ENCODE data around the gene ELAVL3. TPM values are rescaled to one million over a fixed set of nuclear protein-coding genes. Genes with fewer than 3 reads are reported as not detected.
"Not testable (repeated sequence)": the region's sequence is repeated elsewhere in the genome, so short reads cannot be mapped to it uniquely, and the experiment has no call there.

Gene ELAVL3
- total RNA-seq, 1 donor from 2014 or later = 0.66 TPM

- H3K36me3 ChIP-seq = no peaks in the 10 kb centered on the region
- intact Hi-C loops (cut with micrococcal nuclease) = no loop called here
- TF ChIP-seq CTCF (IDR thresholded peaks at IDR 0.05; ENCODE audit: borderline replicate concordance) = no peak
Observed at GRCh38 chr19:11473725-11474124, 7.1 kb downstream of the ELAVL3 start.

GRCh38 chr19:11468266-11468845 lies 12.5 kb downstream of the ELAVL3 start:
- DNase-seq; intact Hi-C loops (cut with micrococcal nuclease); H3K9me3 ChIP-seq (replicated peaks); H3K36me3 ChIP-seq; H3K4me1 ChIP-seq; H3K4me3 ChIP-seq; H3K27ac ChIP-seq (replicated peaks): not testable (repeated sequence)
- peaks cover 28% of the 10 kb centered on the region for H3K27me3 ChIP-seq (ENCODE audit: low read depth)

More at GRCh38 chr19:11473725-11474124, 7.1 kb downstream of the ELAVL3 start:
- no peak overlapping the region for H3K27ac ChIP-seq (replicated peaks)
- no peaks in the 10 kb centered on the region for H3K9me3 ChIP-seq (replicated peaks)
- no peak overlapping the region for H3K4me3 ChIP-seq
- H3K27me3 ChIP-seq (ENCODE audit: low read depth) = peaks cover 26% of the 10 kb centered on the region
- DNase-seq = no peak
- peaks cover under 1% of the 10 kb centered on the region for H3K4me1 ChIP-seq

GRCh38 chr19:11465600-11465999 lies 15.2 kb downstream of the ELAVL3 start:
- H3K4me1 ChIP-seq = no peaks in the 10 kb centered on the region
- peaks cover 16% of the 10 kb centered on the region for H3K27me3 ChIP-seq (ENCODE audit: low read depth)
- intact Hi-C loops (cut with micrococcal nuclease) = no loop called here
- no peak for TF ChIP-seq CTCF (IDR thresholded peaks at IDR 0.05; ENCODE audit: borderline replicate concordance)
- no peak overlapping the region for H3K4me3 ChIP-seq
- H3K9me3 ChIP-seq (replicated peaks) = no peaks in the 10 kb centered on the region
- H3K27ac ChIP-seq (replicated peaks) = no peak overlapping the region
- DNase-seq = no peak
- no peaks in the 10 kb centered on the region for H3K36me3 ChIP-seq

GRCh38 chr19:11464333-11465265 lies 16.2 kb downstream of the ELAVL3 start:
- Histone ChIP-seq H3K9me3 (replicated peaks) (no peaks in the 10 kb centered on the region), H3K27ac (replicated peaks) (no peak overlapping the region), H3K36me3 (no peaks in the 10 kb centered on the region), H3K27me3 (ENCODE audit: low read depth) (peaks cover 26% of the 10 kb centered on the region), H3K4me3 (no peak overlapping the region), H3K4me1 (no peaks in the 10 kb centered on the region)
- TF ChIP-seq CTCF (IDR thresholded peaks at IDR 0.05; ENCODE audit: borderline replicate concordance) = no peak
- no peak for DNase-seq
- intact Hi-C loops (cut with micrococcal nuclease) = no loop called here

GRCh38 chr19:11463391-11463790 lies 17.5 kb downstream of the ELAVL3 start:
- no peak for DNase-seq
- no peak for TF ChIP-seq CTCF (IDR thresholded peaks at IDR 0.05; ENCODE audit: borderline replicate concordance)
- Histone ChIP-seq H3K36me3 (no peaks in the 10 kb centered on the region), H3K4me1 (no peaks in the 10 kb centered on the region), H3K27me3 (ENCODE audit: low read depth) (peaks cover 32% of the 10 kb centered on the region), H3K4me3 (no peak overlapping the region), H3K9me3 (replicated peaks) (no peaks in the 10 kb centered on the region), H3K27ac (replicated peaks) (no peak overlapping the region)
- intact Hi-C loops (cut with micrococcal nuclease) = no loop called here

GRCh38 chr19:11461453-11461852 lies 19.4 kb downstream of the ELAVL3 start:
- Histone ChIP-seq H3K27ac (replicated peaks) (no peak overlapping the region), H3K4me3 (no peak overlapping the region), H3K9me3 (replicated peaks) (no peaks in the 10 kb centered on the region), H3K4me1 (no peaks in the 10 kb centered on the region), H3K27me3 (ENCODE audit: low read depth) (peaks cover 52% of the 10 kb centered on the region), H3K36me3 (no peaks in the 10 kb centered on the region)
- no peak for TF ChIP-seq CTCF (IDR thresholded peaks at IDR 0.05; ENCODE audit: borderline replicate concordance)
- intact Hi-C loops (cut with micrococcal nuclease) = no loop called here
- no peak for DNase-seq
